ENCODE measurements around the gene LGSN.
"Not testable (repeated sequence)": the region's sequence is repeated elsewhere in the genome, so short reads cannot be mapped to it uniquely, and the experiment has no call there.

The LGSN gene

DNA sequence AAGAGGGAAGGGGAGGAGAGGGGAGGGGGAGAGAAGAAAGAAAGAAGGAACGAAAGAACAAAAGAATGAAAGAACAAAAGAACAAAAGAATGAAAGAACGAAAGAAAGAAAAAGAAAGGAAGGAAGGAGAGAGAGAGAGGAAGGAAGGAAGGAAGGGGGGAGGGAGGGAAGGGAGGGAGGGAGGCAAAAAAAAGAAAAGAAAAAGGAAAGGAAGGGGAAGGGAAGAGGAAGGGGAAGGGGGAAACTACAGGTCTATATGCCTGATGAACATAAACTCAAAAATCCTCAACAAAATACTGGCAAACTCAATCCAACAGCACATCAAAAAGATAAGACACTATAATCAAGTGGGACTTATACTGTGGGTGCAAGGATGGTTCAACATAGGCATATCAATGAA lies 13.7 kb upstream of the LGSN start:
- no peaks in the 10 kb centered on the region for H3K9me3 ChIP-seq (ENCODE audit: control insufficient read depth, insufficient read depth, low read length)
- H3K27ac ChIP-seq (ENCODE audit: low read depth, low read length) = no peak overlapping the region
- no peaks in the 10 kb centered on the region for H3K4me1 ChIP-seq (ENCODE audit: control insufficient read depth, low read length)
- no peaks in the 10 kb centered on the region for H4K20me1 ChIP-seq (ENCODE audit: control insufficient read depth, insufficient read depth, low read depth, low read length)
- H3F3A ChIP-seq (ENCODE audit: control insufficient read depth, insufficient read depth) = no peaks in the 10 kb centered on the region
- H3K4me2 ChIP-seq (ENCODE audit: low read length) = no peak overlapping the region
- no peak overlapping the region for H3K4me3 ChIP-seq (ENCODE audit: low read length)
- TF ChIP-seq, protein P1, sequence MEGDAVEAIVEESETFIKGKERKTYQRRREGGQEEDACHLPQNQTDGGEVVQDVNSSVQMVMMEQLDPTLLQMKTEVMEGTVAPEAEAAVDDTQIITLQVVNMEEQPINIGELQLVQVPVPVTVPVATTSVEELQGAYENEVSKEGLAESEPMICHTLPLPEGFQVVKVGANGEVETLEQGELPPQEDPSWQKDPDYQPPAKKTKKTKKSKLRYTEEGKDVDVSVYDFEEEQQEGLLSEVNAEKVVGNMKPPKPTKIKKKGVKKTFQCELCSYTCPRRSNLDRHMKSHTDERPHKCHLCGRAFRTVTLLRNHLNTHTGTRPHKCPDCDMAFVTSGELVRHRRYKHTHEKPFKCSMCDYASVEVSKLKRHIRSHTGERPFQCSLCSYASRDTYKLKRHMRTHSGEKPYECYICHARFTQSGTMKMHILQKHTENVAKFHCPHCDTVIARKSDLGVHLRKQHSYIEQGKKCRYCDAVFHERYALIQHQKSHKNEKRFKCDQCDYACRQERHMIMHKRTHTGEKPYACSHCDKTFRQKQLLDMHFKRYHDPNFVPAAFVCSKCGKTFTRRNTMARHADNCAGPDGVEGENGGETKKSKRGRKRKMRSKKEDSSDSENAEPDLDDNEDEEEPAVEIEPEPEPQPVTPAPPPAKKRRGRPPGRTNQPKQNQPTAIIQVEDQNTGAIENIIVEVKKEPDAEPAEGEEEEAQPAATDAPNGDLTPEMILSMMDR (IDR thresholded peaks at IDR 0.05; ENCODE audit: low read depth, low read length, poor library complexity, severe bottlenecking) = no peak
- no peak for TF ChIP-seq EZH2phosphoT487 (IDR thresholded peaks at IDR 0.05; ENCODE audit: borderline replicate concordance, low read length)
- H3K27me3 ChIP-seq (ENCODE audit: control insufficient read depth, low read length) = no peaks in the 10 kb centered on the region
- no peaks in the 10 kb centered on the region for H3K79me2 ChIP-seq (ENCODE audit: control insufficient read depth, low read length)
- H3K9me2 ChIP-seq (replicated peaks; ENCODE audit: control insufficient read depth, low read length) = no peaks in the 10 kb centered on the region
- no peaks in the 10 kb centered on the region for H3K36me3 ChIP-seq (ENCODE audit: control insufficient read depth, low read length)

GRCh38 chr6:63326630-63327029 lies 6.8 kb upstream of the LGSN start:
- not testable (repeated sequence) for H4K20me1 ChIP-seq (ENCODE audit: control insufficient read depth, insufficient read depth, low read depth, low read length); H3K27ac ChIP-seq (ENCODE audit: low read depth, low read length); H3K27me3 ChIP-seq (ENCODE audit: control insufficient read depth, low read length); H3K36me3 ChIP-seq (ENCODE audit: control insufficient read depth, low read length); H3K4me3 ChIP-seq (ENCODE audit: low read length); H3K79me2 ChIP-seq (ENCODE audit: control insufficient read depth, low read length); H3K9me3 ChIP-seq (ENCODE audit: control insufficient read depth, insufficient read depth, low read length); H3F3A ChIP-seq (ENCODE audit: control insufficient read depth, insufficient read depth); H3K4me1 ChIP-seq (ENCODE audit: control insufficient read depth, low read length); H3K4me2 ChIP-seq (ENCODE audit: low read length); H3K9me2 ChIP-seq (replicated peaks; ENCODE audit: control insufficient read depth, low read length)

- Histone ChIP-seq H3K4me3 (ENCODE audit: low read length) (no peak overlapping the region), H3F3A (ENCODE audit: control insufficient read depth, insufficient read depth) (no peaks in the 10 kb centered on the region), H3K9me3 (ENCODE audit: control insufficient read depth, insufficient read depth, low read length) (no peaks in the 10 kb centered on the region), H3K27ac (ENCODE audit: low read depth, low read length) (no peak overlapping the region), H4K20me1 (ENCODE audit: control insufficient read depth, insufficient read depth, low read depth, low read length) (no peaks in the 10 kb centered on the region), H3K9me2 (replicated peaks; ENCODE audit: control insufficient read depth, low read length) (no peaks in the 10 kb centered on the region), H3K36me3 (ENCODE audit: control insufficient read depth, low read length) (no peaks in the 10 kb centered on the region), H3K4me2 (ENCODE audit: low read length) (no peak overlapping the region), H3K4me1 (ENCODE audit: control insufficient read depth, low read length) (no peaks in the 10 kb centered on the region), H3K79me2 (ENCODE audit: control insufficient read depth, low read length) (no peaks in the 10 kb centered on the region), H3K27me3 (ENCODE audit: control insufficient read depth, low read length) (0 out of 2 replicates have a peak, but pooled peaks cover 3% of the 10 kb centered on the region)
- TF ChIP-seq, protein P1 (IDR thresholded peaks at IDR 0.05; ENCODE audit: low read depth, low read length, poor library complexity, severe bottlenecking) = no peak
- TF ChIP-seq EZH2phosphoT487 (IDR thresholded peaks at IDR 0.05; ENCODE audit: borderline replicate concordance, low read length) = no peak
Observed at GRCh38 chr6:63322981-63323380, 3.2 kb upstream of the LGSN start.

DNA sequence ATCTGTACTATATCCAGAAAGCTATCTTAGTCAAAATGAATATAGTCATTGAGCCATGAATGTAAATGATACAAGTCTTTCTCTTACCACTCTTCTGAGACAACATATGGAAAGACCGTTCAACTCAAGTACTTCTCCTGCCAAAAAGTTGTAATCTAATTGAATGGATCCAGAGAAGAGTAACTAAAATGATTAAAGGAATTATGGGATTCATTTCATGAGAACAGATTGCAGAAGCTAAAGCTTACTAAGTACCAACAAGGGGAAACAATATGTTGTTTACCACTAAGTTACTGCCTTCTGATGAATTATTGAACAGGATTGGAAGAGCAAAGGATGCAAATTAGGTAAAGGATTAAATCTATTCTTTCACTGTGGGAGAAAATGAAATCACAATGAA lies 2.0 kb upstream of the LGSN start:
- H3K4me1 ChIP-seq (ENCODE audit: control insufficient read depth, low read length) = no peaks in the 10 kb centered on the region
- no peaks in the 10 kb centered on the region for H3K79me2 ChIP-seq (ENCODE audit: control insufficient read depth, low read length)
- H4K20me1 ChIP-seq (ENCODE audit: control insufficient read depth, insufficient read depth, low read depth, low read length) = no peaks in the 10 kb centered on the region
- no peaks in the 10 kb centered on the region for H3K9me2 ChIP-seq (replicated peaks; ENCODE audit: control insufficient read depth, low read length)
- no peaks in the 10 kb centered on the region for H3K9me3 ChIP-seq (ENCODE audit: control insufficient read depth, insufficient read depth, low read length)
- H3K27ac ChIP-seq (ENCODE audit: low read depth, low read length) = no peak overlapping the region
- TF ChIP-seq, protein P1 (IDR thresholded peaks at IDR 0.05; ENCODE audit: low read depth, low read length, poor library complexity, severe bottlenecking) = no peak
- no peak for TF ChIP-seq EZH2phosphoT487 (IDR thresholded peaks at IDR 0.05; ENCODE audit: borderline replicate concordance, low read length)
- H3F3A ChIP-seq (ENCODE audit: control insufficient read depth, insufficient read depth) = no peaks in the 10 kb centered on the region
- no peaks in the 10 kb centered on the region for H3K36me3 ChIP-seq (ENCODE audit: control insufficient read depth, low read length)
- no peak overlapping the region for H3K4me3 ChIP-seq (ENCODE audit: low read length)
- H3K27me3 ChIP-seq (ENCODE audit: control insufficient read depth, low read length) = 0 out of 2 replicates have a peak, but pooled peaks cover 11% of the 10 kb centered on the region
- H3K4me2 ChIP-seq (ENCODE audit: low read length) = no peak overlapping the region
